Measurements from ENCODE around the gene FOLR3. TPM values are rescaled to one million over a fixed set of nuclear protein-coding genes. Genes with fewer than 3 reads are reported as not detected.

The FOLR3 gene
- total and polyA plus RNA-seq, 2 experiments from 2014 or later: not detected

DNA sequence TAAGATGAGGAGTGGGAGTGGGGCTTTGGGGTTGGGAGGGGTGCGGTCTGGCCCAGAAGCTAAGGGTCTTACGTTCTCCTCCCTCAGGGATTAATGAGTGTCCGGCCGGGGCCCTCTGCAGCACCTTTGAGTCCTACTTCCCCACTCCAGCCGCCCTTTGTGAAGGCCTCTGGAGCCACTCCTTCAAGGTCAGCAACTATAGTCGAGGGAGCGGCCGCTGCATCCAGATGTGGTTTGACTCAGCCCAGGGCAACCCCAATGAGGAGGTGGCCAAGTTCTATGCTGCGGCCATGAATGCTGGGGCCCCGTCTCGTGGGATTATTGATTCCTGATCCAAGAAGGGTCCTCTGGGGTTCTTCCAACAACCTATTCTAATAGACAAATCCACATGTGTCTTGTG, 4.0 kb downstream of the FOLR3 start:
- no peak overlapping the region for H3K4me3 ChIP-seq
- H3K36me3 ChIP-seq (ENCODE audit: insufficient read depth): no peaks in the 10 kb centered on the region
- no peaks in the 10 kb centered on the region for H3F3A ChIP-seq (replicated peaks; ENCODE audit: low read depth)
- Mint-ChIP-seq H3K27ac (no peak overlapping the region), H3K4me1 (peaks cover 2% of the 10 kb centered on the region; the same call in 1 of the 3 replicates), H3K27me3 (ENCODE audit: insufficient read depth, low read depth, poor library complexity) (peaks cover 2% of the 10 kb centered on the region), H3K36me3 (ENCODE audit: low read depth) (no peaks in the 10 kb centered on the region), H3K9me3 (no peaks in the 10 kb centered on the region; the same call in 2 of the 3 replicates), H3K4me3 (no peak overlapping the region)
- no peak for TF ChIP-seq STAT1 (IDR thresholded peaks at IDR 0.05; ENCODE audit: unreplicated experiment)
- TF ChIP-seq POLR2AphosphoS5 (IDR thresholded peaks at IDR 0.05; ENCODE audit: low read depth): no peak
- TF ChIP-seq EZH2phosphoT487 (IDR thresholded peaks at IDR 0.05; ENCODE audit: unreplicated experiment): no peak
- no peak for TF ChIP-seq JUNB (IDR thresholded peaks at IDR 0.05; ENCODE audit: unreplicated experiment)
- H3K4me2 ChIP-seq: no peak overlapping the region
- H4K20me1 ChIP-seq (replicated peaks; ENCODE audit: insufficient read depth): no peaks in the 10 kb centered on the region; the same call in 1 of the 2 replicates
- no peaks in the 10 kb centered on the region for H3K79me2 ChIP-seq (replicated peaks; ENCODE audit: insufficient read depth)
- DNase-seq (ENCODE audit: low spot score) (no peak), ATAC-seq (no peak)
- no peaks in the 10 kb centered on the region for H3K9me2 ChIP-seq (ENCODE audit: insufficient read depth)
- H3K27me3 ChIP-seq (ENCODE audit: insufficient read depth): no peaks in the 10 kb centered on the region
- H2AFZ ChIP-seq: no peak overlapping the region
- H3K27ac ChIP-seq (ENCODE audit: low read depth): no peak overlapping the region
- no peaks in the 10 kb centered on the region for H3K4me1 ChIP-seq (ENCODE audit: insufficient read depth)

DNA sequence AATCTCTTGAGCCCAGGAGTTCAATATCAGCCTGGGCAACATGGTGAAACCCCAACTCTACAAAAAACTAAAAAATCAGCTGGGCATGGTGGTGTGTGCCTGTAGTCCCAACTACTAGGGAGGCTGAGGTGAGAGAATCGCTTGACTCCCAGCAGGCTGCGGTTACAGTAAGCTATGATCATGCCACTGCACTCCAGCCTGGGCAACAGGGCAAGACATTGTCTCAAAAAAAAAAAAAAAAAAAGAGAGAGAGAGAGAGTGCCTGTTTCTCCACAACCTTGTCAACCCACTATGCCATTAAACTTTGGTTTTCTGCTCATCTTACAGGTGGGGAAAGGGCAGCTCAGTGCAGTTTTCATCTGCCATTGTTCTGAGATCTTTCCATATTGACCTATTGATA, 5.1 kb downstream of the FOLR3 start:
- no peak overlapping the region for H2AFZ ChIP-seq
- H3K36me3 Mint-ChIP-seq (ENCODE audit: low read depth): no peaks in the 10 kb centered on the region
- no peaks in the 10 kb centered on the region for H3K27me3 ChIP-seq (ENCODE audit: insufficient read depth)
- H3K9me2 ChIP-seq (ENCODE audit: insufficient read depth): no peaks in the 10 kb centered on the region
- no peaks in the 10 kb centered on the region for H3F3A ChIP-seq (replicated peaks; ENCODE audit: low read depth)
- H3K36me3 ChIP-seq (ENCODE audit: insufficient read depth): no peaks in the 10 kb centered on the region
- H4K20me1 ChIP-seq (replicated peaks; ENCODE audit: insufficient read depth): no peaks in the 10 kb centered on the region; the same call in 1 of the 2 replicates
- no peak overlapping the region for H3K27ac ChIP-seq (ENCODE audit: low read depth)
- no peak for DNase-seq (ENCODE audit: low spot score)
- no peak overlapping the region for H3K27ac Mint-ChIP-seq
- H3K9me3 Mint-ChIP-seq: no peaks in the 10 kb centered on the region; the same call in 2 of the 3 replicates
- peaks cover 2% of the 10 kb centered on the region for H3K27me3 Mint-ChIP-seq (ENCODE audit: insufficient read depth, low read depth, poor library complexity)
- no peak overlapping the region for H3K4me2 ChIP-seq
- no peak for ATAC-seq
- H3K4me3 Mint-ChIP-seq: no peak overlapping the region
- H3K4me1 ChIP-seq (ENCODE audit: insufficient read depth): no peaks in the 10 kb centered on the region
- no peak overlapping the region for H3K4me3 ChIP-seq
- peaks cover 2% of the 10 kb centered on the region; the same call in 1 of the 3 replicates for H3K4me1 Mint-ChIP-seq
- H3K79me2 ChIP-seq (replicated peaks; ENCODE audit: insufficient read depth): no peaks in the 10 kb centered on the region
- TF ChIP-seq NANOG (IDR thresholded peaks at IDR 0.05; ENCODE audit: borderline replicate concordance) (no peak), STAT1 (IDR thresholded peaks at IDR 0.05; ENCODE audit: unreplicated experiment) (no peak), ZNF114 (CRISPR knock-in tag; IDR thresholded peaks at IDR 0.05) (no peak), ZNF331 (CRISPR knock-in tag; IDR thresholded peaks at IDR 0.05; ENCODE audit: low read depth) (no peak), EZH2 (IDR thresholded peaks at IDR 0.05; ENCODE audit: low read depth, unreplicated experiment) (no peak), EZH2phosphoT487 (IDR thresholded peaks at IDR 0.05; ENCODE audit: unreplicated experiment) (no peak), POLR2AphosphoS5 (IDR thresholded peaks at IDR 0.05; ENCODE audit: low read depth) (no peak)
- TF ChIP-seq, protein P1, sequence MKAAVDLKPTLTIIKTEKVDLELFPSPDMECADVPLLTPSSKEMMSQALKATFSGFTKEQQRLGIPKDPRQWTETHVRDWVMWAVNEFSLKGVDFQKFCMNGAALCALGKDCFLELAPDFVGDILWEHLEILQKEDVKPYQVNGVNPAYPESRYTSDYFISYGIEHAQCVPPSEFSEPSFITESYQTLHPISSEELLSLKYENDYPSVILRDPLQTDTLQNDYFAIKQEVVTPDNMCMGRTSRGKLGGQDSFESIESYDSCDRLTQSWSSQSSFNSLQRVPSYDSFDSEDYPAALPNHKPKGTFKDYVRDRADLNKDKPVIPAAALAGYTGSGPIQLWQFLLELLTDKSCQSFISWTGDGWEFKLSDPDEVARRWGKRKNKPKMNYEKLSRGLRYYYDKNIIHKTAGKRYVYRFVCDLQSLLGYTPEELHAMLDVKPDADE (IDR thresholded peaks at IDR 0.05): no peak

DNA sequence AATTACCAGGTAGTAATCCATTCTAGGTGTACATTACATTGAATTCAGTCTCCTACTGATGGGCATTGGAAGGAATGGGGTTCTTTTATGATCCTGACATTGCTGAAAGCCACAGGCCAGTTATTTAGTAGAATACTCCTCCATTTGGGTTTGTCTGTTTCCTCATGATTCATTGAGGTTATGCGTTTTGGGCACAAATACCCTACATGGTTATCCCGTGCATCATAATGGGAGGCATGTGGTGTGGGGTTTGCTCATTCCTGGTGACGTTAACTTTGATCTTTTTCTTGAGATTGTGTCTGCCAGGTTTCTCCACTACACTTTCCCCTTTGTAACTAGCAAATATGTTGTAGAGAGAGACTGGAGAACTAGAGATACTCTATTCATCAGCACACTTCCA, 5.5 kb downstream of the FOLR3 start:
- Mint-ChIP-seq H3K27ac (no peak overlapping the region), H3K27me3 (ENCODE audit: insufficient read depth, low read depth, poor library complexity) (no peaks in the 10 kb centered on the region), H3K4me3 (no peak overlapping the region), H3K9me3 (no peaks in the 10 kb centered on the region; the same call in 2 of the 3 replicates), H3K36me3 (ENCODE audit: low read depth) (no peaks in the 10 kb centered on the region), H3K4me1 (peaks cover 2% of the 10 kb centered on the region; the same call in 1 of the 3 replicates)
- H4K20me1 ChIP-seq (replicated peaks; ENCODE audit: insufficient read depth): no peaks in the 10 kb centered on the region; the same call in 1 of the 2 replicates
- no peak overlapping the region for H3K27ac ChIP-seq (ENCODE audit: low read depth)
- no peaks in the 10 kb centered on the region for H3K27me3 ChIP-seq (ENCODE audit: insufficient read depth)
- no peak overlapping the region for H2AFZ ChIP-seq
- ATAC-seq: no peak
- H3K4me2 ChIP-seq: no peak overlapping the region
- no peaks in the 10 kb centered on the region for H3K4me1 ChIP-seq (ENCODE audit: insufficient read depth)
- H3F3A ChIP-seq (replicated peaks; ENCODE audit: low read depth): no peaks in the 10 kb centered on the region
- H3K36me3 ChIP-seq (ENCODE audit: insufficient read depth): no peaks in the 10 kb centered on the region
- H3K9me2 ChIP-seq (ENCODE audit: insufficient read depth): no peaks in the 10 kb centered on the region
- no peak overlapping the region for H3K4me3 ChIP-seq
- no peak for DNase-seq (ENCODE audit: low spot score)
- no peaks in the 10 kb centered on the region for H3K79me2 ChIP-seq (replicated peaks; ENCODE audit: insufficient read depth)
- TF ChIP-seq, protein P2, sequence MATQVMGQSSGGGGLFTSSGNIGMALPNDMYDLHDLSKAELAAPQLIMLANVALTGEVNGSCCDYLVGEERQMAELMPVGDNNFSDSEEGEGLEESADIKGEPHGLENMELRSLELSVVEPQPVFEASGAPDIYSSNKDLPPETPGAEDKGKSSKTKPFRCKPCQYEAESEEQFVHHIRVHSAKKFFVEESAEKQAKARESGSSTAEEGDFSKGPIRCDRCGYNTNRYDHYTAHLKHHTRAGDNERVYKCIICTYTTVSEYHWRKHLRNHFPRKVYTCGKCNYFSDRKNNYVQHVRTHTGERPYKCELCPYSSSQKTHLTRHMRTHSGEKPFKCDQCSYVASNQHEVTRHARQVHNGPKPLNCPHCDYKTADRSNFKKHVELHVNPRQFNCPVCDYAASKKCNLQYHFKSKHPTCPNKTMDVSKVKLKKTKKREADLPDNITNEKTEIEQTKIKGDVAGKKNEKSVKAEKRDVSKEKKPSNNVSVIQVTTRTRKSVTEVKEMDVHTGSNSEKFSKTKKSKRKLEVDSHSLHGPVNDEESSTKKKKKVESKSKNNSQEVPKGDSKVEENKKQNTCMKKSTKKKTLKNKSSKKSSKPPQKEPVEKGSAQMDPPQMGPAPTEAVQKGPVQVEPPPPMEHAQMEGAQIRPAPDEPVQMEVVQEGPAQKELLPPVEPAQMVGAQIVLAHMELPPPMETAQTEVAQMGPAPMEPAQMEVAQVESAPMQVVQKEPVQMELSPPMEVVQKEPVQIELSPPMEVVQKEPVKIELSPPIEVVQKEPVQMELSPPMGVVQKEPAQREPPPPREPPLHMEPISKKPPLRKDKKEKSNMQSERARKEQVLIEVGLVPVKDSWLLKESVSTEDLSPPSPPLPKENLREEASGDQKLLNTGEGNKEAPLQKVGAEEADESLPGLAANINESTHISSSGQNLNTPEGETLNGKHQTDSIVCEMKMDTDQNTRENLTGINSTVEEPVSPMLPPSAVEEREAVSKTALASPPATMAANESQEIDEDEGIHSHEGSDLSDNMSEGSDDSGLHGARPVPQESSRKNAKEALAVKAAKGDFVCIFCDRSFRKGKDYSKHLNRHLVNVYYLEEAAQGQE (IDR thresholded peaks at IDR 0.05; ENCODE audit: unreplicated experiment): no peak
- TF ChIP-seq EZH2phosphoT487 (IDR thresholded peaks at IDR 0.05; ENCODE audit: unreplicated experiment): no peak
- TF ChIP-seq STAT1 (IDR thresholded peaks at IDR 0.05; ENCODE audit: unreplicated experiment): no peak
- TF ChIP-seq EZH2 (IDR thresholded peaks at IDR 0.05; ENCODE audit: low read depth, unreplicated experiment): no peak
- TF ChIP-seq NANOG (IDR thresholded peaks at IDR 0.05; ENCODE audit: borderline replicate concordance): no peak
- TF ChIP-seq CREB1 (CRISPR knock-in tag; IDR thresholded peaks at IDR 0.05; ENCODE audit: low read depth): no peak
- no peak for TF ChIP-seq ZNF331 (CRISPR knock-in tag; IDR thresholded peaks at IDR 0.05; ENCODE audit: low read depth)
- TF ChIP-seq, protein P1 (IDR thresholded peaks at IDR 0.05): no peak
- TF ChIP-seq JUNB (IDR thresholded peaks at IDR 0.05; ENCODE audit: unreplicated experiment): no peak

Measured in GM23338 (cell line).